ENCODE data around the gene TUBA8. TPM values are rescaled to one million over a fixed set of nuclear protein-coding genes. Genes with fewer than 3 reads are reported as not detected.
"Not testable (repeated sequence)": the region's sequence is repeated elsewhere in the genome, so short reads cannot be mapped to it uniquely, and the experiment has no call there.

The TUBA8 gene
- total RNA-seq, 1 experiment from 2014 or later, result 1.9 TPM

DNA sequence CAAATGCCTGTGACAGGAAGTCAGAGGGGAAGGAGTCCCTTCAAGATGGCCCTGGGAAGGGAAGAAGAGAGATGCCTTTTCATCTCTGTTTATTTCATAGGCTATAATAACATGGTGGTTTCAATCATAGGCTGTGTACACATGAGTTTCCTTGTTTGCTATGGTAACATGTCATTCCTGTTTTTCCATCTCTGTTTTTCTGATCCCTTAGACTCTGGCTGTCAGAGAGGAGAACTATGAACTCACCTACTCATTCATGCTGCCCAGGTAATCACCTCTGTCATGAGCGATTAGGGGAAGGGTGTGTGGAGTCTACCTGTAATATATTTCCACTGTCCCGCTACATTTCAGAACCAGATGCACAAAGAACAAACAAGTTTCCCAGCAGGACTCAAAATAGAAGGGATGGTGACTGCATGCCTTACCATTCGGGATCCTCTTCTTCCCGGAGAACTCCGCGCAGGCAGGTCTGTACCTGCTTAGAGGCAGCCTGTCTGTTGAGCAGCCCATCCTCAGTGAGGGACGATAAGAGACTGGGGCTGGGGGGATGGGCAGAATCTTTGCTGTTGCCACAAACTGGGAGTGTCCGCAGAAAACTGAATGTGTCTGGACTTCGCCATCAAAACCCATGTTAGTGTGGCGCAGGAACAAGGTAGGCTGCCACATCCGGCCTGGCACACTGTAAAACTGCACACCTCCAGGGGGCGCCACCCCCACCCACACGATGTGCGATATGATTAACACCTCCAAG, 39.9 kb upstream of the TUBA8 start:
- CTCF ChIA-PET, result no interaction called here
- Histone ChIP-seq H3K27me3 (ENCODE audit: low read length) (no peaks in the 10 kb centered on the region), H3K4me2 (ENCODE audit: low read length) (no peak overlapping the region), H2AFZ (ENCODE audit: low read length) (peak overlapping the region; percentile 30; the same call in 1 of the 2 replicates), H3K9me3 (ENCODE audit: low read length) (no peaks in the 10 kb centered on the region), H4K20me1 (ENCODE audit: low read length) (no peaks in the 10 kb centered on the region), H3K4me1 (ENCODE audit: insufficient read depth, low read length) (peaks cover 11% of the 10 kb centered on the region), H3F3A (ENCODE audit: low read length, unreplicated experiment) (no peaks in the 10 kb centered on the region), H3K79me2 (ENCODE audit: low read length) (no peaks in the 10 kb centered on the region), H3K9ac (ENCODE audit: low read length) (no peak overlapping the region), H3K4me3 (ENCODE audit: low read length) (no peak overlapping the region), H3K36me3 (ENCODE audit: low read depth, low read length) (no peaks in the 10 kb centered on the region), H3K27ac (ENCODE audit: low read length) (peak overlapping the region; percentile 25; the same call in 1 of the 2 replicates), H3K9me2 (replicated peaks; ENCODE audit: low read length) (no peaks in the 10 kb centered on the region)
- peak; percentile 50 for ATAC-seq
- BruUV-seq (replicated peaks), result no TSS peak
- TF ChIP-seq EZH2phosphoT487 (IDR thresholded peaks at IDR 0.05; ENCODE audit: borderline replicate concordance, low read length), result no peak
- TF ChIP-seq, protein P1, sequence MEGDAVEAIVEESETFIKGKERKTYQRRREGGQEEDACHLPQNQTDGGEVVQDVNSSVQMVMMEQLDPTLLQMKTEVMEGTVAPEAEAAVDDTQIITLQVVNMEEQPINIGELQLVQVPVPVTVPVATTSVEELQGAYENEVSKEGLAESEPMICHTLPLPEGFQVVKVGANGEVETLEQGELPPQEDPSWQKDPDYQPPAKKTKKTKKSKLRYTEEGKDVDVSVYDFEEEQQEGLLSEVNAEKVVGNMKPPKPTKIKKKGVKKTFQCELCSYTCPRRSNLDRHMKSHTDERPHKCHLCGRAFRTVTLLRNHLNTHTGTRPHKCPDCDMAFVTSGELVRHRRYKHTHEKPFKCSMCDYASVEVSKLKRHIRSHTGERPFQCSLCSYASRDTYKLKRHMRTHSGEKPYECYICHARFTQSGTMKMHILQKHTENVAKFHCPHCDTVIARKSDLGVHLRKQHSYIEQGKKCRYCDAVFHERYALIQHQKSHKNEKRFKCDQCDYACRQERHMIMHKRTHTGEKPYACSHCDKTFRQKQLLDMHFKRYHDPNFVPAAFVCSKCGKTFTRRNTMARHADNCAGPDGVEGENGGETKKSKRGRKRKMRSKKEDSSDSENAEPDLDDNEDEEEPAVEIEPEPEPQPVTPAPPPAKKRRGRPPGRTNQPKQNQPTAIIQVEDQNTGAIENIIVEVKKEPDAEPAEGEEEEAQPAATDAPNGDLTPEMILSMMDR (conservative IDR thresholded peaks at IDR 0.05; ENCODE audit: low read depth, low read length), result peak; percentile 51
- intact Hi-C loops (cut with micrococcal nuclease), result no loop called here
- POLR2A ChIA-PET (ENCODE audit: unreplicated experiment), result no interaction called here
- peak; percentile 46 for DNase-seq

DNA sequence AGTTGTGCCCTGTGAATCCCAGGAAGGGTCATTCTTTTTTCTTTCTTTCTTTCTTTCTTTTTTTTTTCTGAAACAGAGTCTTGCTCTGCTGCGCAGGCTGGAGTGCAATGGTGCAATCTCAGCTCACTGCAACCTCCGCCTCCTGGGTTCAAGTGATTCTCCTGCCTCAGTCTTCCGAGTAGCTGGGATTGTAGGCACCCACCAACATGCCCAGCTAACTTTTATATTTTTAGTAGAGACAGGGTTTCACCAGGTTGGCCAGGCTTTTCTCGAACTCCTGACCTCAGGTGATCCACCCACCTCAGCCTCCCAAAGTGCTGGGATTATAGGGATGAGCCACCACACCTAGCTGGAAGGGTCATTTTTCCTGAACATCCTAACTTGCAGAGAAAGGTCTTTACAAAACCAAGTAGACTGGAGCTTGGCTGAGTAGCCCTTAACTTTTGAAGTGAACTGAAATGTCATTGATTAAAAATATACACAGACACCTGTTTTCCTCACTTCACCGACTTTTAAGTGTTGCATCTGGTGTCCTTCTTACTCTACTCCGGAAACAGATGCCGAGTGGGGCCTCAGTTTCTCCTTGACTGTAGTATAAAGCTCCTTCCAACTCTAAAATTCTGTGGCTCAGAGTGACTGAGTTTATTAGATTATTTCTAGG, 39.2 kb upstream of the TUBA8 start:
- H3K4me3 ChIP-seq (ENCODE audit: low read length); CTCF ChIA-PET; intact Hi-C loops (cut with micrococcal nuclease); BruUV-seq (replicated peaks); H3K4me2 ChIP-seq (ENCODE audit: low read length); H3K36me3 ChIP-seq (ENCODE audit: low read depth, low read length); H3K79me2 ChIP-seq (ENCODE audit: low read length); H3K9me2 ChIP-seq (replicated peaks; ENCODE audit: low read length); H4K20me1 ChIP-seq (ENCODE audit: low read length); H3F3A ChIP-seq (ENCODE audit: low read length, unreplicated experiment); H3K9me3 ChIP-seq (ENCODE audit: low read length); DNase-seq; ATAC-seq; H3K9ac ChIP-seq (ENCODE audit: low read length); H2AFZ ChIP-seq (ENCODE audit: low read length); H3K27me3 ChIP-seq (ENCODE audit: low read length); POLR2A ChIA-PET (ENCODE audit: unreplicated experiment); H3K27ac ChIP-seq (ENCODE audit: low read length): not testable (repeated sequence)
- H3K4me1 ChIP-seq (ENCODE audit: insufficient read depth, low read length), result peaks cover 16% of the 10 kb centered on the region

DNA sequence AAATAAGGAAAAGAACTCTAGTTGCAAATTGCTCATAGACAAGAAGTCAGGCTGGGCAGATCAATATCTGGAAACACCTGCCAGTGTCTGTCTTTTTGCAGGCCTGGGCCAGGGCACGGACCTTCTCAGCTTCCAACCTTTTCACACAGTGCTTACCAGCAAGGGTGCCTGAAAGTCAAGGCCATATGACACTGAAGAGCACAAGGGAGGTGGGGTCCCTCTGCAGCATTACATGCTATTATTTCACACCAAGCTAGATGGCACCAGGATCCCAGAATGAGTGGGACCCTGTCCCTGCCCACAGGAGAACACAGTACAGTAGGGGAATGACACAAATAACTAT, 38.7 kb upstream of the TUBA8 start:
- Histone ChIP-seq H3K4me3 (ENCODE audit: low read length) (no peak overlapping the region), H3F3A (ENCODE audit: low read length, unreplicated experiment) (no peaks in the 10 kb centered on the region), H3K36me3 (ENCODE audit: low read depth, low read length) (no peaks in the 10 kb centered on the region), H4K20me1 (ENCODE audit: low read length) (no peaks in the 10 kb centered on the region), H3K79me2 (ENCODE audit: low read length) (peaks cover 4% of the 10 kb centered on the region), H3K4me2 (ENCODE audit: low read length) (no peak overlapping the region), H3K9me3 (ENCODE audit: low read length) (no peaks in the 10 kb centered on the region), H3K27me3 (ENCODE audit: low read length) (no peaks in the 10 kb centered on the region), H3K27ac (ENCODE audit: low read length) (no peak overlapping the region), H3K4me1 (ENCODE audit: insufficient read depth, low read length) (peaks cover 21% of the 10 kb centered on the region), H2AFZ (ENCODE audit: low read length) (no peak overlapping the region), H3K9me2 (replicated peaks; ENCODE audit: low read length) (no peaks in the 10 kb centered on the region), H3K9ac (ENCODE audit: low read length) (no peak overlapping the region)
- DNase-seq, result no peak
- intact Hi-C loops (cut with micrococcal nuclease), result no loop called here
- no peak for ATAC-seq
- TF ChIP-seq, protein P1 (conservative IDR thresholded peaks at IDR 0.05; ENCODE audit: low read depth, low read length), result no peak
- TF ChIP-seq EZH2phosphoT487 (IDR thresholded peaks at IDR 0.05; ENCODE audit: borderline replicate concordance, low read length), result no peak
- TF ChIP-seq EZH2 (IDR thresholded peaks at IDR 0.05; ENCODE audit: low read length, unreplicated experiment), result no peak
- BruUV-seq (replicated peaks), result no TSS peak
- ChIA-PET POLR2A (ENCODE audit: unreplicated experiment) (no interaction called here), CTCF (no interaction called here)
